GM13976 (cell line): Measurements from ENCODE around the gene ZNF518B.

Experiments
- DNase-seq: peaks from one replicate; pipeline ENCODE4 v3.0.0; 2012; ENCODE audit warnings: low spot score
- CTCF ChIP-seq: IDR thresholded peaks from 2 replicates; pipeline ENCODE4 v1.5.1; 2012; ENCODE audit warnings: borderline replicate concordance, mild to moderate bottlenecking; ENCODE audit not compliant: insufficient read depth; ENCODE audit errors: extremely low read depth, missing control alignments, control extremely low read depth
- in situ Hi-C: fragments of 300-500 bp; cut with MboI; formaldehyde crosslinking; loops from one replicate; pipeline ENCODE4 v1.12.0; 2022; ENCODE audit warnings: low sequenced_read_pairs, mixed read lengths, inconsistent platforms; ENCODE audit not compliant: unreplicated experiment

Gene ZNF518B

GRCh38 chr4:10417740-10418139 lies 39.5 kb downstream of the ZNF518B start:
- DNase-seq, result no peak
- in situ Hi-C loops, result loop anchor here (25.0 kb wide), 1 partner anchor 255 kb away; no protein-coding TSS in a partner anchor
- TF ChIP-seq CTCF, result no peak

- in situ Hi-C loops, result loop anchor here (25.0 kb wide), 1 partner anchor 254 kb away; no protein-coding TSS in a partner anchor
- no peak for DNase-seq
- no peak for TF ChIP-seq CTCF
These were observed 40.8 kb downstream of the ZNF518B start for GRCh38 chr4:10416441-10416840.

GRCh38 chr4:10413177-10413576 lies 44.0 kb downstream of the ZNF518B start:
- in situ Hi-C loops, result loop anchor here (25.0 kb wide), 1 partner anchor 251 kb away; no protein-coding TSS in a partner anchor
- DNase-seq, result peak; percentile 44
- TF ChIP-seq CTCF, result no peak

GRCh38 chr4:10405672-10406071 lies 51.6 kb downstream of the ZNF518B start:
- in situ Hi-C loops, result loop anchor here (25.0 kb wide), 1 partner anchor 243 kb away; no protein-coding TSS in a partner anchor
- DNase-seq, result no peak
- TF ChIP-seq CTCF, result no peak

- in situ Hi-C loops, result loop anchor here (25.0 kb wide), 1 partner anchor 242 kb away; no protein-coding TSS in a partner anchor
- TF ChIP-seq CTCF, result peak; percentile 29
- peak; percentile 25 for DNase-seq
These were observed 53.4 kb downstream of the ZNF518B start for GRCh38 chr4:10403633-10404445.

GRCh38 chr4:10395971-10396580 lies 61.1 kb downstream of the ZNF518B start:
- no peak for TF ChIP-seq CTCF
- DNase-seq, result no peak
- in situ Hi-C loops, result no loop called here
